ENCODE measurements around the gene HPSE. TPM values are rescaled to one million over a fixed set of nuclear protein-coding genes. Genes with fewer than 3 reads are reported as not detected.

HPSE gene
- total and polyA plus RNA-seq, 2 of the 13 experiments (the other 11 are each of a cell fraction or from before 2014, with no cell fraction given): not detected

GRCh38 chr4:83252782-83253405, 81.8 kb downstream of the HPSE start:
- Histone ChIP-seq H3K27me3 (ENCODE audit: control insufficient read depth in 1 of 2, insufficient read depth in 2 of 2, low read length in 2 of 2) (no peaks in the 10 kb centered on the region), H4K20me1 (ENCODE audit: insufficient read depth, low read length) (no peaks in the 10 kb centered on the region), H3K4me3 (replicated peaks in 1 of 3; ENCODE audit: insufficient read depth in 1 of 3, low read depth in 2 of 3, low read length in 3 of 3) (no peak overlapping the region), H3K36me3 (replicated peaks in 1 of 2; ENCODE audit: control insufficient read depth in 1 of 2, insufficient read depth in 2 of 2, low read length in 2 of 2) (no peaks in the 10 kb centered on the region), H3K4me2 (ENCODE audit: low read depth, low read length) (no peak overlapping the region), H3K27ac (ENCODE audit: extremely low read length, insufficient read depth, low read length) (no peak overlapping the region), H3K9me3 (ENCODE audit: low read length) (no peaks in the 10 kb centered on the region), H3K79me2 (ENCODE audit: insufficient read depth, low read length) (no peaks in the 10 kb centered on the region), H3K4me1 (ENCODE audit: insufficient read depth, low read length) (no peaks in the 10 kb centered on the region), H3K9ac (ENCODE audit: insufficient read depth, low read depth, low read length) (no peak overlapping the region), H2AFZ (ENCODE audit: low read length) (no peak overlapping the region)
- no TSS peak for BruUV-seq (replicated peaks)
- FAIRE-seq: peak; percentile 74
- in situ Hi-C loops (cut with HindIII; ENCODE audit: extremely low pct_ligation_motif_present, low pct_unique_long_range_greater_than_20kb): loop anchor here (10.0 kb wide), 1 partner anchor 178 kb away; no protein-coding TSS in a partner anchor
- POLR2A ChIA-PET: no interaction called here
- DNase-seq (ENCODE audit: low spot score): peak; percentile 55
- CTCF ChIA-PET (ENCODE audit: low intra/inter-chr PET ratio, low total read pairs): interaction anchor here (0.8 to 2.7 kb wide), 2 partner anchors 21 to 179 kb away, joined by 3 to 13 read pairs; no protein-coding TSS in a partner anchor
- 40% methylated on average over 7 of the region's 7 CpGs for WGBS (ENCODE audit: low lambda C conversion rate)
- intact Hi-C loops (cut with micrococcal nuclease; ENCODE audit: unreplicated experiment): loop anchor here (1.0 to 2.0 kb wide), 2 partner anchors 138 to 179 kb away; partner anchors contain the start of gene PLAC8
- ATAC-seq: peak; percentile 88
- TF ChIP-seq SP5 (CRISPR knock-in tag; IDR thresholded peaks at IDR 0.05; ENCODE audit: borderline replicate concordance, low read depth) (no peak), ZNF567 (CRISPR knock-in tag; IDR thresholded peaks at IDR 0.05; ENCODE audit: borderline replicate concordance) (no peak), HIVEP1 (CRISPR knock-in tag; IDR thresholded peaks at IDR 0.05) (no peak), TOPORS (CRISPR knock-in tag; IDR thresholded peaks at IDR 0.05) (no peak), ZNF224 (CRISPR knock-in tag; IDR thresholded peaks at IDR 0.05) (no peak), ZNF451 (CRISPR knock-in tag; IDR thresholded peaks at IDR 0.05) (no peak), ZKSCAN5 (CRISPR knock-in tag; IDR thresholded peaks at IDR 0.05) (peak; percentile 65; the same call in 1 of the 2 replicates), DMTF1 (CRISPR knock-in tag; IDR thresholded peaks at IDR 0.05) (no peak), ELF1 (CRISPR knock-in tag; IDR thresholded peaks at IDR 0.05) (peak; percentile 46; the same call in 1 of the 2 replicates), THYN1 (CRISPR knock-in tag; IDR thresholded peaks at IDR 0.05; ENCODE audit: borderline replicate concordance, low read depth) (no peak), THAP9 (CRISPR knock-in tag; IDR thresholded peaks at IDR 0.05; ENCODE audit: borderline replicate concordance) (no peak), FIP1L1 (IDR thresholded peaks at IDR 0.05; ENCODE audit: borderline replicate concordance, insufficient read depth, low read depth, low read length) (no peak), ZSCAN25 (CRISPR knock-in tag; IDR thresholded peaks at IDR 0.05) (no peak), ZSCAN30 (CRISPR knock-in tag; IDR thresholded peaks at IDR 0.05) (no peak), SNRNP70 (IDR thresholded peaks at IDR 0.05; ENCODE audit: low read depth, low read length) (no peak), RBM22 (optimal IDR thresholded peaks at IDR 0.05; ENCODE audit: low read length) (no peak), SMC3 (IDR thresholded peaks at IDR 0.05; ENCODE audit: low read length) (peak; percentile 76), NCOR1 (IDR thresholded peaks at IDR 0.05; ENCODE audit: borderline replicate concordance, low read length) (no peak), STAG1 (CRISPR knock-in tag; IDR thresholded peaks at IDR 0.05) (peak; percentile 81), RBAK (CRISPR knock-in tag; IDR thresholded peaks at IDR 0.05) (no peak)

Measured in HepG2 (cell line).